ENCODE data around the gene AGAP3. TPM values are rescaled to one million over a fixed set of nuclear protein-coding genes. Genes with fewer than 3 reads are reported as not detected.

Gene AGAP3
- total RNA-seq (2012; rRNA removed) (33.3 and 35.3 TPM in 2 replicates), polyA plus RNA-seq (2012; rRNA removed) (93.9 and 99.5 TPM in 2 replicates), Bru-seq, nascent RNA (percentile 73 among the genes with signal in this experiment), BruChase-seq, experiment 1, labeled RNA remaining after a 6-hour chase (percentile 83 among the genes with signal in this experiment), BruChase-seq, experiment 2, labeled RNA remaining after a 2-hour chase (percentile 80 among the genes with signal in this experiment)
- 87.0 and 97.5 TPM in 2 replicates for polyA plus RNA-seq (2012; cell fraction: cytosol; rRNA removed)
- 301 and 531 TPM in 2 replicates for polyA plus RNA-seq (2012; cell fraction: nucleus; rRNA removed; ENCODE audit: low replicate concordance)
- long read RNA-seq, transcript AGAP3-202 (18 exons, 3,225 nt) = major isoform, 22 of 176 reads
- long read RNA-seq, partial matches to known transcripts = 102 of 176 reads
- long read RNA-seq, other reads (novel, unspliced or antisense) = 49 of 176 reads

DNA sequence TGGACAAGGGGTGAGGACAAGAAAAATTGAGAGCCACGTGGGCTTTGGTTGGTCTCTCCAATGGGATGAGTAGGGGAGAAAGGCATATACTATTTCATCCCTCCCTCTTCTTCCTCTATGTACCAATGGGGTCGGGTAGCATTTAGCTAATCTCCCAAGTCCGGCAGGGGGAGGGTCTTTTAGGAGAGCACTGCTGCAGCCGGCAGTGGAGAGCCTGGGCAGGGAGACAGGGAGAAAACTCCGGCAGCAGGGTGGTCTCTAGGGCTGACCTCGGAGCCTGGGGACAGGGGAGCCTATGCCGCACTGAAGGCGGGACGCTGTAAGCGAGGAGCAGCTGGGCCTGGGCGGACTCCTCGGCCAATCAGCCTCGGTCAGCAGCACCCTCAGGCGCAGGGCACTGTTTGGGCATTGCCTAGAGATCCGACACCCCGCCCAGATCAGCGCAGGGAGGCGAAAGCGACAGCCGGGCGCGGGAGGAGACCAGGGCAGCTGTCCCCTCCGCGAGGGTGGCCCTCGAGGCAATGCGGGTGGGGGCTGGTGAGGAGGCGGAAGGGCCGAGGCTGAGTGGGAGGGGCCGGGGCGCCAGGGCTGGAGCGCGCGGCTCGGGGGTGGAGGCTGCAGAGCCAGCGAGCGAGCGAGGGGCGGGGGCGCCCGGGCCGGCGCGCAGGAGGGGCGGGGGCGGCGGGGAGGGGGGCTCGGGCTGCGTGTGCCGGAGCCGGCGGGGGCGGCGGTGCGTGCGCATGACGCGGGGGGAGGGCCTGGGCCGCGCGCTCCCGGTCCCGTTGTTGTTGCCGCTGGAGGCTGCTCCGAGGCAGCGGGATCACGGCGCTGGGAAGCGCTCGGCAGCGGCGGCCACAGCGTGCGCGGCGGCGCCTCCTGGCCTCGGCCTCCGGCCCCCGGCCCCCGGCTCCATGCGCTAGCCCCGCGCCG lies at the start of gene AGAP3:
TSS of gene AGAP3 (plus strand) at position 785 of the 930 bp plus-strand sequence. CDS start 267 bp downstream, outside the sequence.
- peaks cover 8% of the 10 kb centered on the region for H3K9me1 ChIP-seq (ENCODE audit: insufficient read depth, low read length)
- H3K18ac ChIP-seq (ENCODE audit: low read depth, low read length) = peak within 1 kb of the TSS; percentile 63; the same call in 1 of the 2 replicates
- H3K9ac ChIP-seq (ENCODE audit: low read depth, low read length) = peak within 1 kb of the TSS; percentile 92
- peaks cover 34% of the 10 kb centered on the region for H4K20me1 ChIP-seq (ENCODE audit: insufficient read depth, low read length)
- H2BK5ac ChIP-seq (ENCODE audit: low read depth, low read length, poor library complexity, severe bottlenecking) = peak within 1 kb of the TSS; percentile 64
- H2AK5ac ChIP-seq (ENCODE audit: low read depth, low read length) = peak within 1 kb of the TSS; percentile 74
- intact Hi-C loops (cut with micrococcal nuclease) (loop anchor here (2.0 kb wide), 1 partner anchor 57 kb away; the partner anchor contains the start of gene ABCB8), in situ Hi-C loops (cut with MboI; ENCODE audit: low sequenced_read_pairs) (no loop called here), dilution Hi-C loops (cut with HindIII; ENCODE audit: low sequenced_read_pairs, unreplicated experiment) (no loop called here)
- peak within 1 kb of the TSS; percentile 90 for H4K5ac ChIP-seq (ENCODE audit: low read depth, low read length)
- BruUV-seq (replicated peaks) = no TSS peak
- peak within 1 kb of the TSS; percentile 65; the same call in 1 of the 3 replicates for H2BK15ac ChIP-seq (ENCODE audit: low read depth, low read length)
- ChIA-PET CTCF (interaction anchor here (1.3 kb wide), 1 partner anchor 25 kb away, joined by 7 read pairs; no protein-coding TSS in a partner anchor), POLR2A (ENCODE audit: unreplicated experiment) (no interaction called here)
- peak within 1 kb of the TSS; percentile 98 for H3K27ac ChIP-seq (ENCODE audit: insufficient read depth, low read length)
- no peak within 1 kb of the TSS for H2BK20ac ChIP-seq (ENCODE audit: low read depth, low read length)
- H3K4ac ChIP-seq (ENCODE audit: low read depth, low read length) = peak within 1 kb of the TSS; percentile 81
- ATAC-seq (ENCODE audit: low read depth) = peak; percentile 60
- no peaks in the 10 kb centered on the region for H3K27me3 ChIP-seq (ENCODE audit: control insufficient read depth, insufficient read depth, low read length)
- peak within 1 kb of the TSS; percentile 86 for H3K4me3 ChIP-seq (ENCODE audit: insufficient read depth, low read depth, low read length)
- peaks cover 35% of the 10 kb centered on the region for H3K4me1 ChIP-seq (ENCODE audit: control insufficient read depth, insufficient read depth, low read length)
- H3K9me3 ChIP-seq (ENCODE audit: control insufficient read depth, insufficient read depth, low read length) = no peaks in the 10 kb centered on the region
- H3K79me1 ChIP-seq (ENCODE audit: low read depth in 1 of 2, low read length in 2 of 2) = peaks cover 10 to 45% of the 10 kb centered on the region in 2 experiments; a peak in 3 of 4 replicates
- WGBS, 2 experiments (ENCODE audit: extremely low coverage in 2 of 2, insufficient read length in 1 of 2) = 2% methylated on average over 10 of the region's 84 CpGs; no CpG with 5 or more reads in 1 of the 2 experiments
- H2AK9ac ChIP-seq (replicated peaks; ENCODE audit: low read depth, low read length, poor library complexity) = peak within 1 kb of the TSS; percentile 76
- H3K4me2 ChIP-seq (ENCODE audit: low read depth, low read length) = peak within 1 kb of the TSS; percentile 86
- DNase-seq = peak; percentile 70
- peak within 1 kb of the TSS; percentile 64 for H3K23ac ChIP-seq (ENCODE audit: low read depth, low read length)
- H3K36me3 ChIP-seq (ENCODE audit: control insufficient read depth, insufficient read depth, low read length) = no peaks in the 10 kb centered on the region
- H3K56ac ChIP-seq (ENCODE audit: extremely low read depth, insufficient read depth, low read length) = peak within 1 kb of the TSS; percentile 36
- H2BK120ac ChIP-seq (ENCODE audit: low read depth, low read length) = peak within 1 kb of the TSS; percentile 22
- H4K91ac ChIP-seq (ENCODE audit: insufficient read depth, low read depth, low read length) = peak within 1 kb of the TSS; percentile 85
- peak within 1 kb of the TSS; percentile 87 to 97 for H4K8ac ChIP-seq (ENCODE audit: low read depth in 2 of 2, low read length in 2 of 2)
- peak within 1 kb of the TSS; percentile 68 for H3K14ac ChIP-seq (replicated peaks; ENCODE audit: low read depth, low read length)
- H2AFZ ChIP-seq (replicated peaks; ENCODE audit: low read length, poor library complexity) = peak within 1 kb of the TSS; percentile 90
- TF ChIP-seq MXI1 (IDR thresholded peaks at IDR 0.05; ENCODE audit: borderline replicate concordance, low read depth, low read length) = peak; percentile 67; the same call in 1 of the 2 replicates
- TF ChIP-seq CHD1 (IDR thresholded peaks at IDR 0.05; ENCODE audit: low read depth, low read length) = no peak
- no peak for TF ChIP-seq SMC3 (IDR thresholded peaks at IDR 0.05; ENCODE audit: low read depth, low read length)
- TF ChIP-seq CEBPB (IDR thresholded peaks at IDR 0.05; ENCODE audit: low read depth, low read length) = no peak
- TF ChIP-seq RCOR1 (IDR thresholded peaks at IDR 0.05; ENCODE audit: insufficient replicate concordance, low read length) = no peak
- TF ChIP-seq MAZ (IDR thresholded peaks at IDR 0.05; ENCODE audit: borderline replicate concordance, low read depth, low read length) = peak; percentile 91; the same call in 1 of the 2 replicates
- no peak for TF ChIP-seq CTCF (conservative IDR thresholded peaks at IDR 0.05; ENCODE audit: low read depth, low read length)
- TF ChIP-seq POLR2A (IDR thresholded peaks at IDR 0.05; ENCODE audit: low read depth, low read length) = peak; percentile 61
- no peak for TF ChIP-seq NFE2L2 (IDR thresholded peaks at IDR 0.05; ENCODE audit: low read depth, low read length)
- TF ChIP-seq, protein P1, sequence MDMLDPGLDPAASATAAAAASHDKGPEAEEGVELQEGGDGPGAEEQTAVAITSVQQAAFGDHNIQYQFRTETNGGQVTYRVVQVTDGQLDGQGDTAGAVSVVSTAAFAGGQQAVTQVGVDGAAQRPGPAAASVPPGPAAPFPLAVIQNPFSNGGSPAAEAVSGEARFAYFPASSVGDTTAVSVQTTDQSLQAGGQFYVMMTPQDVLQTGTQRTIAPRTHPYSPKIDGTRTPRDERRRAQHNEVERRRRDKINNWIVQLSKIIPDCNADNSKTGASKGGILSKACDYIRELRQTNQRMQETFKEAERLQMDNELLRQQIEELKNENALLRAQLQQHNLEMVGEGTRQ (IDR thresholded peaks at IDR 0.05; ENCODE audit: low read depth, low read length) = peak; percentile 63; the same call in 1 of the 2 replicates
- no peak for TF ChIP-seq RAD21 (IDR thresholded peaks at IDR 0.05; ENCODE audit: low read length)
- TF ChIP-seq BHLHE40 (IDR thresholded peaks at IDR 0.05; ENCODE audit: low read depth, low read length) = 0 out of 2 replicates have a peak, but pooled peaks have one; percentile 25
